HG03139 (cell line): Measurements from ENCODE around the gene GSG1L.

Source experiments
- ATAC-seq: cut with Tn5 transposase; IDR thresholded peaks from one replicate; pipeline ENCODE4 v1.9.1; 2021; ENCODE audit not compliant: unreplicated experiment

The GSG1L gene

DNA sequence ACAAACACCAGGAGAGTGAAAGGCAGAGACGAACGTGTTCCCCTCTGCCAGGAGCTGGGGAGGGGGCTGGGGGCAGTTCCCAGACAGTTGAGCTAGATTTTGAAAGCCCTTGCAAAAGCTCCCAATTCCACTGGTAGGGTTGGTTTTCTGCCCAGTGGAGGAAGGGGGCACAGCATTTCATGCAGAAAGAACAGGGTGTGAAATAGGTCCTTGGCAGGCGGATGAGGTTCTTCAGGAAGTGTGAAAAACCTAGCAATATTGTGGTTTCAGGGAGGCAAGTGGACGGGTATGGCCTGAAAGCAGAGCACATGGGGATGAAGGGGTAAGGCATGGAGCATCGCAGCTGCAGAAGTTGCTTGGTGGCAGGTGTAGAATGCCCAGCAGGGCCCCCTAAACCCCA, 265.3 kb downstream of the GSG1L start:
- no peak for ATAC-seq

DNA sequence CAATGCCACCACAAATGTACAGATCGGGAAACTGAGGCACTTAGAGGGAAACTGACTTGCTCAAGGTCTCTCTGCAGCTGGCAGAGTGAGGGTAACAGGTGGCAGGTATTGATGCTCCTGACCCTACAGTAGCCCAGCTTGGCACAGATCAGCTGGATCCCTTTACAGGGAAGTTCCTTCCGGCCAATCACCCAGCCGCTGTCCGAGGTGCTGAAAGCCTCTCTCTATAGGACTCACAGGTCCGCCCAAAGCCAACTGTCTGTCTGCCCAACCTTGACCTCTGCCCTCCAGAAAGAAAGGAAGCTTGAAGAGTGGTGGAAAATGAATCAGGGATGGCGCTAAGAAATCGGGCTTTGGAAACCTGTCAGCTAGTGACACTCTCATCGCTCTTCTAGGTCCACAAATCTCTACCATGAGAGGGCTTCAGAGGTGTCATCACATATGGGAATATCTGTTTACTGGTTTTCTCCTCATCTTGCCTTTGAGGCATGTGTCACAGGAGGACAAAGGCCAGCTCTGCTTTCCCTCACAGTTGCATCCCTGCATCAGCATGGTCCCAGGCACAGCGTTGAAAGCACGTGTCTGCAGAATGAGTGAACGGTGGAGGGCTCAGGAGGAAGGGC, 267.4 kb downstream of the GSG1L start:
- no peak for ATAC-seq

DNA sequence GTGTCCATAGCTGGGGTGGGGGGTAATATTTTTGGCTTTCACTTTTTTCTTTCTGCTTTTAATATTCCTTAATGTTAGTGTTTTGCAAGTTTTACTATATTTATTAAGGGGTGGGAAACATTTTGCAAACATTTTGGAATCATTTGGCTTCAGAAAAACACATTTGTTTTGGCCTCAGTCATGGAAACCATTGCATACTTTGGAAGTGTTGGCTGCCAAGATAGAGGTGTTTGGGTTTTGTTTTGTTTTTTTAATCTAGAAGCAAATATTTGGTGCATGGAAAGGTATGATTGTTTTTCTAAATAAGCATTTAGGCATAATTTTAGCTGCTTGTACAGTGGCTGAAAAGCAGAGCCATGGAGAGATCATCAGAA, 270.3 kb downstream of the GSG1L start:
- ATAC-seq, result no peak

DNA sequence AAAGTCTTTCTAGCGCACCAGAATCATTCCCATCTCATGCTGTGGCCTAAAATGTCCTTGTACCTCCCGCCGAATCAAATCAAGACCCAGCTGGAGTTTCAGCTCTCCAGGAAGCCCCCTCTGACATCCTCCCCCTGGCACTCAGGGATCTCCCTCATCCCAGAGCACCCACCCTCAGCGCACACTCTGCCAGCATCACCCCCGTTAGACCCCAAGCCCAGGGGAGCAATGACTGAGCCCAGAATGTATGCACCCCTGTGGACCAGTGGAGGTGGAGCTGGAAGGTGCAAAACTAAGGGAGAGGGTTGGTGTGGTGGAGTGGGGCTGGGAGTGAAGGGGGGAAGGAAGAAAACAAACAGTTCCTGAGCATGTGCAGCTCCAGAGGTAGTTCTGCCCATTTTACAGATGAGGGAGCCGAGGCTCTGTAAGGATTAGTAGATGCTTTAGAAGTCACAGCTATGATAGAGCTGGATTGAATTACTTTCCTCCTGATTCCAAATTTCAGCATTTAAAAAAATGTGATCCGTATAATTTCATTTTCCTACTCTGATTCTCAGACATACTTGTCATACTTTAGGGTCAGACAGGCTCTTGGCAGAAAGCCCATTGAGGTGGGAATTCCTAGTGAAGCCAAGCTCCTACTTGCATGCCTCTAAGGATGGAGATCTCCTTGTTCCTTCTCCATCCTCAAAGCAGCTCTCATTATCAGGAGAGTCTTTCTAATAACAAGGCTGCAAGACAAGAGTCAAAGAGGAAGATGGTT, 270.8 kb downstream of the GSG1L start:
- no peak for ATAC-seq

DNA sequence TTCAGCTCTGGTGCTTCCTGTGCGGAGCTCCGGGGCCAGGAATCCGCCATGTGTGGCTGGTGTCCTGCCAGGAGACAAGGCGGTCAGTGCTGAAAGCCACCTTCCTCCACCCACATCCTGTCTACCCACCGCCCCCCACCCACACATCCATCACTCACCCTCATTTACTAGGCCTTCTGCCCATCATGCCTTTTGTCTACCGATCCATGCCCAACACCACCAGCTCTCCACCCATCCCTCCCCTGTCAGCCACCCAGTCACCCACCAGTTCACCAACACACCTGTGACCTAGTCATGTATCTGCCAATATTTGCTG, 272.2 kb downstream of the GSG1L start:
- no peak for ATAC-seq

DNA sequence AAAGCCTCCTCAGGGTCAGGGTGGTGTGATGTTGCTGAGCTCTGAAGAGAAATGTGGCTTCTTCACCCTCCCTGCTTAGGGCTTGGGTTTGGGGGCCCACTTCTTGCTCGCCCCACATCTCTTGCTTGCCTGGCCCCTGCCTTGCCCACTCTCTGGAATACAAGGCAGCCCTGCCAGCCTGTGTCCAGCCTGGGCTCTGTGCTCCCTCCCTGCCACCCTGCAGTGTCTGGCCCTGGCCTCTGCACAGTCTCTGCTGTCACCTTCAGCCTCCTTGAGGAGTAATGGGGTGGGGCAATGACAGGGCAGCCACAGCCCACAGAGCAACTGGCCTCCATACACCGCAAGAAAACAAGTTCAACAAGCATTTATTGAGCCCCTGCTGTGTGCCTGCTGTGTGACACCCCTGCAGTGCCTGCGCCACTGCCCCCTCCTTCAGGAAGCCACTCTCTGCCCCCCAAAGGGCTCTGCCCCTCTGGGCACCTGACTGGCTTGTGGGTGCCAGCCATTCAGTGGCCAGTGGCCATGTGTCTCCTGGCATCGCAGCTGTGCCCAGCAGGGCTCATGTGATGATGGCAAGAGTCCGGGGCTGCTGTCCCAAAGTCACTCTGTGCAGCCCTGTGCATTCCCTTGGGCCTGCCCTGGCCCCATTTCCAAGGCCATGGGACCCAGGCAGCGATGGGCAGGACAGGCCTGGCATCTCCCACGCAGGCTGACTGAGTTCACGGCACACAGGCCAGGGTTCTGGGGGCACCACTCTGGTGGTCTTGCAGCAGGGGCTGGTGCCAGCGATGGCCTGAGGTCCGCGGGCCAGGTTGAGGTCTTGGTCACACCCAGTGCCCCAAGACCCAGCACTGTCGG, 272.7 kb downstream of the GSG1L start:
- ATAC-seq, result no peak

DNA sequence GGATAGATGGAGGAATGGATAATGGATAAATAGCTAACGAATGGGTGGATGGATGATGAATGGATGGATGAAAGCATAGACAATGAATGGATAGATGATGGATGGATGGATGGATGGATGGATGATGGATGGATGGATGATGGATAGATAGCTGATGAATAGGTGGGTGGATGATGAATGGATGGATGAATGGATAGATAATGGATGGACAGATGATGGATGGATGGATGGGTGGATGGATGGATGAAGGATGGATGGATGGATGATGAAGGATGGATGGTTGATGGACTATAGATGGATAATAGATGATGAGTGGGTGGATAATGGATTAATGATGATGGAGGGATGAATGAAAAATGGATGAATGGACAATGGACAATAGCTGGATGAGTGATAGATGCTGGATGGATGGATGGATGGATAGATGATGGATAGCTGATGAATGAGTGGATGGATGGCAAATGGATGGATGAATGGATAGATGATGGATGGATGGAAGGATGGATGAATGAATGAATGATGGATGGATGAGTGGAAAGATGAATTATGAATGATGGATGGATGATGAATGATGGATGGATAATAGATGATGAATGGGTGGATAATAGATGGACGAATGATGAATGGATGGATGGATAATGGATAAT, 273.8 kb downstream of the GSG1L start:
- no peak for ATAC-seq

DNA sequence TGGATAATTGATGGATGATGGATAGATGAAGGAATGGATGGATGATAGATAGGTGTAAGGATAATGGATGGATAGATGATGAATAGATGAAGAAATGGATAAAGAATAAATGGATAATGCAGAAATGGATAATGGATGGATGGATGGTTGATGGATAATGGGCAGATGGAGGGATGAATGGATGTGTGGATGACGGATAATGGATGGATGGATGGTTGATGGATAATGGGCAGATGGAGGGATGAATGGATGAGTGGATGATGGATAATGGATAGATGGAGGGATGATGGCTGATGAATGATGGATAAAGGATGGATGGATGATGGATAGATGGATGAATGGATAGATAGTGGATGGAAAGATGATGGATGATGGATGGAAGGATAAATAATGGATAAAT, 274.4 kb downstream of the GSG1L start:
- no peak for ATAC-seq

DNA sequence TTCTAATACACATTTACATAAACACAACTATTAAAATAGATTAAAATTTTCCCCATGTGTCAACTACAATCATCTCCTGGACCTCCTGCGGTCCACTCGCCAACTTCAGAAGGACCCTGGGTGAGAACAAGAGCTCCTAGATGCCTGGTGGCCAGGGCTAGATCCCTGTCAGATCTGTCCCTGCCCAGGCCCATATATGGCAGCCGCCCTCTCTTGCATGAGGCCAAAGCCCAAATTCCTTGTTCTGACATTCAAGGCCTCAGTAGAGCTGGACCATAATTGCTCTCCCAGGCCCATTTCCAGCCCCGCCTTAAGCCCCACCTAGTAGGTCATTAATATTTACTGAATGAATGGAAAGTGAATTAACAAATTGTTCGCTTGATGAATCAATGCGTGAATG, 275.8 kb downstream of the GSG1L start:
- no peak for ATAC-seq

DNA sequence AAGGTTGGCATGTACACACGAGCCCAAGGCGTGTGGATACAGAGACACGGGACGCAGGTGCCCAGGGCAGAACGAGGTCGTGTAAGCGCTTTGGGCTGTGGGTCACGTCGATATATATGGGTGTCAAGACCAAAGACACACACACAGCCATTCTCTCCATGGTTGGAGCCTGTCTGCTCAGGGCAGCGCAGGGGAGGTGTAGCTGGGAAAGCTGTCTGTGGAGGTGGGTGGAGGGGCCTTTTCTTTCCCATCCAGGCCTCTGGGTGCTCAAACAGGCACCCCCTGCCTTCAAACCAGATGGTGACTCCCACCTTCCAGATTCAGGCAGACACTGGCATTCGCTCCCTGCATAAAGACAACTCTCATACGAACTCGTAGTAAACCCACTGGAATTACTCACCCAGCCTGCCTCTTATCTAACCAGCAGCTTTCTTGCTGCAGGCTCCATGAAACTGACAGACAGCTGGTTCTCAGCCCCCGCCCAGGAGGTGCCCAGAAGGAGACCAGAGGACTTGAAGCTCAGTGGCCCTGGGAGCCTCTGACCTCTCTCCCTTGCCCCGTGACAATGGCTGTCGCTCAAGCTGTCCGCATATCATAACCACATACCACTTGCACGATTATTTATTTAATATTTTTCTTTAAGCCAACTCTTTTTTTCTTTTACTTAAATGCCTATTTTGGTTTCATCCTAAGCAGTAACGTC, 276.4 kb downstream of the GSG1L start:
- no peak for ATAC-seq

DNA sequence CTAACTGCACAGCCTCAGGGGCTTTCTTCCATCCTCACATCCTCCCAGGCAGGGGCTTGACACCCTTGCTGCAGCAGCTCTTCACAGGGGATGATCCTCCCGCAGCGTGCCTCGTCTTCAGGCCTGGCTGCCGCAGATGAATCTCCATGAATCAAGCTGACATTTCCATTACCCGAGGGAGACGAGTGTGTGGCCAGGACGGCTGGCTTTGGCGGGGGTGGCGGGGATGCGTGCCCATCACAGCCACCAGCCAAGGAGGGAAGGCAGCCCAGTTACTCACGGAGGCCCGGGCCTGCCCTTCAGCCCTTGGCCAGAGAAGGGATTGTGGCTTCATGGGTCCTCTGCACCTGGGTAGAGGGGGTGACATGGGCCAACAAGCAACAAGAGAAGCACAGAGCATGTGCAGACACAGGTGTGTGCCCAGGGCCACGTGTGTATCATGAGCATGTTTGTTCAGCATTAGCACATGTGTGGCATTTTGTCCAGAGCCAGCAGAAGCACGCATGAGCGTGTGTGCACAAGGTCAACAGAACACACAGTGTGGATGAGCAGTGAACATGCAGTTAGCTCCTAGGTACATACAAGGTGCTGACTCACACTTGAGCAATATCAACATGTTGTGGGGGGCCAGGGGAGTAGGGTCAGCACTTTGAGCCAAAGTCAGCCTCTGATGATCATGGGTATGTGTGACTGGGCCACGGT, 277.1 kb downstream of the GSG1L start:
- no peak for ATAC-seq

DNA sequence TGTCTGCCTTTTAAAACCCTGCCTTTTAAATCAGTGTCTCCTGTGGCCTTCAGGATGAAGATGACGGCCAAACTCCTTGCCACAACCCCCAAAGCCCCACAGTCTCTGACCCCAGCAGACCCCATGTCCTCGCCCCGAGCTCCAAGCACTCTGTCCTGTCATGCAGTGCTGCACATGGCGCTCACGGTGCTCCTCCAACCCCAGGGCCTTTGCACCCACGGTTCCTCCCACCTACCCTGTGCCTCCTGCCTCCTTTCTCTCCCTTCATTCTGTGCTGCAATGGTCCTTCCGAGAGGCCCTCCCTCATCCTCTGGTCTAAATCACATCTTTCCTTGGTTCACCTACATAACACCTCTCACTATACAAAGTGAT, 278.2 kb downstream of the GSG1L start:
- ATAC-seq, result no peak

DNA sequence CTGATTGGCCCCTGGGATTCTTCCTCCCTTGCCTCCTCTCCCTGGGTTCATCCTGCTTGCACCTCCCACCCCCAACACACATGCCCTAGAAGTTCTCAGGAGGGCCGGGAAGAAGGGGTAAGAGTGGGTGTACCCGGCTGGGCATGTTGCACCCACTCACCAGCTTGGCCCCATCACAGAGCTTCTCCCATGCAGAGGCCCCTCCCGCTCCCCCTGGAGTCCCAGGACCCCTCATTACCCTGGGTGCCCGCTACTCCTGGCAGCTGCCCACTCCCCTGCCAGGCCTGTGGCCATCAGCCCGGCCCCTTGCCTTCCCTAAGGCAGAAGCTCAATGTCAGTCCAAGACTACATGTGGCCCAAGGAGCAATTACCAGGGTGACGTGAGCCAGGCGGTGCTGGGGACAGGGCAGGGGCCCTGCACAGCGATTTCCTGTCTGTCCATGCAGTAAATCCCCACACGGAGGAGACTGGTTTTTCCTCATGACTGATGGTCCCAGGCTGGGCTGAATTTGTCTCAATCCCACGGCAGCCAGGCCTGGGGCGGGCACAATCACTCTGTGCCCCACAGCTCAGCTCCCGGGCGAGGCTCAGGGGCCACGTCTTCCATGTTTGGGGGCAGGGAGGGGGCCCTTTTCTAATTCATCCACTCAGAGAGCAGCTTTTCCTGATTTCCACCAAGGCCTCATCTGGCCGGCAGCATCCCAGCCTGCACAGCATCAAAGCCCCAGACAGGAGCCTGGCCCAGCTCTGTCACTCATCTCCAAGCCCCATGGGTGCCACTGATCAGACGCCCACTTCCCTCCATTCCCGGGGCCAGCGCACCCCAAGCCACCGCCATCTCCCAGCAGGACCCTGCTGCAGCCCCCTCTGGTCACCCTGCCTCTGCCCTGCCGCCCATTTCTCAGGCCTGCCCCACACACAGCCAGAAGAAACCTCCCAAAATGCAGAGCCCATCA, 278.9 kb downstream of the GSG1L start:
- no peak for ATAC-seq

DNA sequence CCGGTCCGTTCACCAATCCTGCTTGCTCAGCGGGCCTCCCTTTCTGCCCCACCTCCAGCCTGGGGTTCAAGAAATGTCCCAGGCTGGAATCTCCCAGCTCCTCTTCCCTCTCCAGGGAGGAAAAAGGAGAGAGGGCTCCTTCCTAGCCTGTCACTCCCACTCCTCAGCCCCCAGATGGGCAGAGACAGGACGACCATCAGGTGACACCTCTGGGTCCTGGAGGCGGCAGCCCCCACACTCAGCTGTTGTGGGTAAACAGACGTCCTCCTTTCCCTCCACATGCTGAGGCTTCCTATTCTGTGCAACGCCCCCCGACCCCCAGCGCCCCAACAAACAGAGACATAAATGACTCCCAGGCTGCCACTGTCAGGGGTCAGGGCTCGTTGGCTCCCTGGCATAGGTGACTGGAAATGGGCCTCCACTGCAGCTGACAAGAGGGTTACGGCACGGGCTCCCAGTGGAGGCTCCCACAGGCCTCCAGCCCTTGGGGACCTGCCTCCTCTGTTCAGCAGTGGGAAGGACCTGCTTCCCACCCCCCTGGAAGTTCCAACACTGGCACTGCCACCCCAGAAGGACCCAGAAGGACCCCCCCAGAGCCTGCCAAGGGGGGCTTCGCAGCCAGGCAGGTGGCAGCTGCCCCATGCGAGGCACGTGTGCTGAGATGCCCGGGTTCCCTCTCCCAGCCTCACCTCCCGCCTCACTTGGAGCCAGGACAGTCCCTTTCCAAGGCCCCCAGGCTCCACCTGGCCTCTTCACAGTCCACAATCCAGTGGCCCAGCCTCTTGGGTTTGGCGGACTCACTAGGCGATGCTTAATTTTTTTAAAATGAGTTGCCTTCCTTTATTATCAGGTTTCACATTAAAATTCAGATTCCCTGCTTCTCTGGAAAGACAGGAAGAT, 281.3 kb downstream of the GSG1L start:
- no peak for ATAC-seq

DNA sequence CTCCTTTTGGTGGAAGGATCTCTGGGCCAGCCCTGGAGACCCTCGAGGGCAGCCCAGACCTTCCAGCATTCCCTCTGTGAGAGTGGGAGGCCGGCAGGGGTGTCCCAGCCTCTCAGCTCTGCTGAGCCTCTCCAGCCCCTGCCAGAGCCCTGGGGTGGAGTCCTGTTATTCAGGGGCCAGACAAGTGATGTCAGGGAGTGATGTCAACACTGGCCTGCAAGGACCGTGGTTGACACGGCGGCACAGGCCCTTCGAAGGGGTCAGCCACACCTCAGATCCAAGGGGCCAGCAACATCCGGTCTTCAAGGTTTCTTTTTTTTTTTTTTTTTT, 282.4 kb downstream of the GSG1L start:
- ATAC-seq, result no peak

DNA sequence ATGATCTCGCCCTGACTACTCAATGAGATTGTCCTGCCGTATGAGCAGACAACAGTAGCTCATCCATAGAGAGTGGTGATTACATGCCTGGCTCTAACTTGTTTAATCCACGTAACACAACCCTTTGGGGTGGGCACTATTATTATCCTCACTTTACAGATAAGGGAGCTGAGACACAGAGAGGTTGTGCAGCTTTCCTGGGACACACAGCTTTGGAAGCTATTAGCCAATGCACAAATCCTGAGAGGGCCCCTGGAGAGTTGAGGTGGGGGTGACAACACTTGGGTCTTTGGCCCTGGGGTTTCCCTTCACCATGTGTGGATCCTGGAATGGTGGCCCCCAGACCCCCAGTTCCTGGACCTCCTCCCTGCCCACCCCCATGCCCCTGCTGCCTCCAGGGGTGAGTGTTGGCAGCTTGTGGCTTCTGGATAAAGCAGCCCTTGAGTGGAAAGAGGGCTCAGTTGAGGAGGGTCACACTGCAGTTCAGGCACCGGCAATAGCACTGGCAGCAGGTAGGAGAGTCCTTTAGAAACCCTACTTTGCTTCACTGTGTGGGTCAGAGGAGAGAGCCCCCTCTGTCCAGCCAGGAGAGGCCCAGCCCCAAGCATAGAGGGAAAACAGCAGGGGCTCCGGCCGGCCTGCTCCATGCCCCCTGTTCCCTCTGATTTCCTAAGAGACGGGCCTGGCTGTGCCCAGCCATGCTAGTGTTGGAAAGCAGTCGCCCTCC, 282.9 kb downstream of the GSG1L start:
- ATAC-seq, result no peak

DNA sequence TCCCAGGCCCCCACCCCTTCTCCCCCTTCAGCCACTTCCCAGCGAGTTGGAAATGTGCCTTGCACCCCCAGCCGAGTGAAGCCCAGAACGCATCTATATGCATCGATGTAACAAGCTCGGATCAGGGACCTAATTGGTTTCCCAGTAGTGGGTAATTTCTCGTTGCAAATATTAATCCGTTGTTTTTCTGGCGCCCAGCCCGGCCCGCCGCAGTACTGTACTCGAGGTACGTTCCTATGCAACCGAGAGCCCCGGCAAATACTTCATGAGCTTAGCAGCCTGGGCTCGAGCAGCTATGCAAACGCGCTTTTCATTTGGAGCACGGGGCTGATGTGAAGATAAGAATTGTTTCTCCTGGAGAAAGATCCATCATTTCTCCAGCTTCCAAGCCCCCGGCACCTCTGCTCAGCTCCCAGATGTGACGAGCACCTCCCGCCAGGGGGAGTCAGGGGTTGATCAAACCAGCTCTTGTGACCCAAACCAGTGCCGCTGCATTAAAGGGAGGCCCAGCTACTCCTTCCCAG, 283.8 kb downstream of the GSG1L start:
- no peak for ATAC-seq
